ENCODE results near the gene MAVS.

DNA sequence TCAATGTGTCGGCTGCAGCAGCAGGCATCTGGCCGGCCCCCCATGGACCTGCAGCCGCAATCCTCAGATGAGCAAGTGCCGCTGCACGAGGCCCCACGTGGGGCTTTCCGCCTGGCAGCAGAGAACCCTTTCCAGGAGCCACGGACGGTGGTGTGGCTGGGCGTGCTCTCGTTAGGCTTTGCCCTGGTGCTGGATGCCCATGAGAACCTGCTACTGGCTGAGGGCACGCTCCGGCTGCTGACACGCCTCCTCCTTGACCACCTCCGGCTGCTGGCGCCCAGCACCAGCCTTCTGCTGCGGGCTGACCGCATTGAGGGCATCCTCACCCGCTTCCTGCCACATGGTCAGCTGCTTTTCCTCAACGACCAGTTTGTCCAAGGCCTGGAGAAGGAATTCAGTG, 22.8 kb upstream of the MAVS start:
- no peak for TF ChIP-seq TAF1 (IDR thresholded peaks at IDR 0.05; ENCODE audit: borderline replicate concordance, insufficient read depth, low read length)
- TF ChIP-seq POLR2AphosphoS5 (IDR thresholded peaks at IDR 0.05; ENCODE audit: low read depth, low read length): no peak
